CD1c-positive myeloid dendritic cell (primary cell): ENCODE results near the gene SLC22A2.

Source experiments
- DNase-seq: peaks from one replicate; pipeline ENCODE4 v3.0.0-alpha.2; 2016; ENCODE audit errors: extremely low spot score

SLC22A2 gene

DNA sequence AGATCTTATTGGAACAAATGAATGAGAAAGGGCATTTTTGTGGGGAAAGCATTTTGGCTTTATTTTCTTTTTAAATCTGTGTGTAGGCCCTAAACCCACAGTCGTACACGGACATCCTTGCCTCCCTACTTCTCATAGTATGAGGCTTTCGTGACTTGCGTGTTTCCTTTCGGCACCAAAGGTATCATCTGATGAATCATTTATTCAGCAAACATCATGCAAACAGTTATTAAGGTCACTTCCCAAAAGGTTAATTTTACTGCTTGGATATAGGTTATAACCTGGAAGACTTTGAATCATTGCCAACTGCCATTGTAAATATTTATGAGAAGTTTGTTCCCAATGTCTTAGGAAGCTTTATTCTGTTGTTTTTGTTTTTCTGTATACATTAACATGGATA, 15.1 kb upstream of the SLC22A2 start:
- no peak for DNase-seq

DNA sequence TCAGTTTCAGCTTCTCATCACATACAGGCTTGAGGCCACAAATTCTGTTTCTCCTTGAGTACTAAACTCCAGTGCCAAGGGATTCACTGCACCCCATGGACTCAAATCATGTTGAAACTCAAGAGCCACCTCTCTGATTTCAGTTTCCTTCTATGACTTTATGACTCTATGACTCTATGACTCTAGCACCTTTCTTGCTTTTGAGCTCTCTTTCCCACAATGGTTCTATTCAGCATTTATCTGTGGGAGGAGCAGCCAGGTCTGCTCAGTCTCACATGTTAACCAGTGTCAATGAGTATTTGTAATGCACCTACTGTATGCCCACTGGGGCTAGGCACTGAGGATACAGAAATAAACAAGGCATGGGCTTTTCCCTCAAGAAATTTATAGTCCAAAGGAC, 14.6 kb upstream of the SLC22A2 start:
- no peak for DNase-seq

DNA sequence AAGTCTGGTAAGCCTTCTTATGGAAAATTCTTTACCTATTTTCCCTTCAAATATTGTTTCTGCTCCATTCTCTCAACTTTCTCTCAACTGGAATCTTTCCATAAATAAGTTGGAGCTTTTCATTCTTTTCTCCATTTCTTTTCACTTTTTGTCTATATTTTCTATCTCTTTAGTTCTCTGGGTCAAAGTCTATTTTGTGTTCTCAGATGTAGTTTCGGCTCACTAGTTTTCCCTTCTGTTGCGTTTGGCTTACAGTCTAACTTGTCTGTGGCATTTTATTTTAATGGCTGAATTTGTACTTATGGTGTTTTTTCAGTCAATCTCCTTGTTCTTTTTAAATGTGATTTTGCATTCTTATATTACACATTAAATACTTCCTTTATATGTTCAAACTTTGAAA, 14.1 kb upstream of the SLC22A2 start:
- no peak for DNase-seq

DNA sequence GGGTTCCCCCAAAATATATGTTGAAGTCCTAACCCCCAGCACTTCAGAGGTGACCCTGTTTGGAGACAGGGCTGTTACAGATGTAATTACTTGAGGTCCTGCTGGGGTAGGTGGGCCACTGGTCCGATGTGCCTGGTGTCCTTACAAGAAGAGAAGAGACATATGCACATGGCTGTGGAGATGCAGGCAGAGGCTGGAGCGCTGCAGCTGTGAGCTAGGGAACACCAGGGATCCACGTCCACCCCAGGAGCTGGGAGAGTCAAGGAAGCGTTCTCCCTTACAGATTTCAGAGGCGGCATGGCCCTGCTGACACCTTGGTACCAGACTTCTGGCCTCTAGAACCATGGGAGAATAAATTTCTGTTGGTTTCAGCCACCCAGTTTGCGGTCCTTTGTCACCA, 11.7 kb upstream of the SLC22A2 start:
- DNase-seq: no peak

DNA sequence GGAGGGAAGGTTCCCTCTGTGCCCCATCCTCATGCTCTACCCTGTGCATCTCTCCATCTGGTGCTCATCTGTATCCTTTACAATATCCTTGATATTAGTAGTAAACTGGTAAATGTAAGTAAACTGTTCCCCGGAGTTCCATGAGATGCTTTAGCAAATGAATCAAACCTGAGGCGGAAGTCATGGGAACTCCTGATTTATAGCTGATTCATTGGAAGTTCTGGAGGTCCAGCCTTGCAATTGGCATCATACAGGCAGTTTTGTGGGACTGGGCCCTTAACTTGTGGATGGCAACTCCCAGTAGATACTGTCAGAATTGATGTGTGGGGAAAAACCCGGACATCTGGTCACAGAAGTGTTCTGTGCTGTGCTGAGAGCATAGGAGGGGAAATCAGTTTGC, 11.2 kb upstream of the SLC22A2 start:
- no peak for DNase-seq

DNA sequence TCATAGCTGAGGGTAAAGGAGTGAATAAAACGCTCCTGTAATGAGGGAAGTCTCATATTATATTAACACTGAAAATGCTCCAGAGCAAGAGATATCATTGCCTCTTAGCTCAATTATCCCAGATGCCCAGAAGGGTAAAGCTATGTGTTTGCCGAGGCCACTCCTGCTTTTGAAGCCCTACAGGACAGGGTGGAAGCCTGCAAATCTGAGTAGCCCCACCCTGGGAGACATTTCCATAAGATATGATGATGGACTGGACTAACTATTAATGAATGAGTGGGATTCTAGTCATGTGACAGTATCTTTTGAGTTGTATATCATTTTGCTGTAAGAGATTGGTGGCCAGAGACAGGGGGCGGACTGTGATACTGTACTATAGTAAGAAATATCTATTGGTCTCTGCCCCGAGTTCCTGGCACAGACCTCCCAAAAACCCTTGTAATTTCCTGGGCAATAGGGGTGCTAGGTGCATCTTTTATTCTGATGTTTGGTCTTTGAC, 10.5 kb upstream of the SLC22A2 start:
- DNase-seq: no peak

DNA sequence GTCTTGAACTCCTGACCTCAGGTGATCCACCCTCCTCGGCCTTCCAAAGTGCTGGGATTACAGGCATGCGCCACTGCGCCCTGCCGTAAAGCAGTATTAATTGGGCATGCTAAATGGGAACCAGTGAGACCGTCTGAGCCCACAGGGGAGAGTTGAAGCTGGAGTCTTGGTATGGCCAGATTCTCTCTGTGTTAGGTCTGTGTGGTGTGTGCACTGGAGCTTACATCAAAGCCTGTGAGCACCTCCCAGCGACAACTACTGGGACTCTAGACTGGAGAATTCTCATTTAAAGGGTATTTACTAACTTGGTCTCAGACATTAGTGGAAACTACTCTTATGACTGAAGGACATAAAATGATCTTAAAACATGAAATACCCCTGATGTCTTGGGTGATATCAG, 8.5 kb upstream of the SLC22A2 start:
- no peak for DNase-seq

DNA sequence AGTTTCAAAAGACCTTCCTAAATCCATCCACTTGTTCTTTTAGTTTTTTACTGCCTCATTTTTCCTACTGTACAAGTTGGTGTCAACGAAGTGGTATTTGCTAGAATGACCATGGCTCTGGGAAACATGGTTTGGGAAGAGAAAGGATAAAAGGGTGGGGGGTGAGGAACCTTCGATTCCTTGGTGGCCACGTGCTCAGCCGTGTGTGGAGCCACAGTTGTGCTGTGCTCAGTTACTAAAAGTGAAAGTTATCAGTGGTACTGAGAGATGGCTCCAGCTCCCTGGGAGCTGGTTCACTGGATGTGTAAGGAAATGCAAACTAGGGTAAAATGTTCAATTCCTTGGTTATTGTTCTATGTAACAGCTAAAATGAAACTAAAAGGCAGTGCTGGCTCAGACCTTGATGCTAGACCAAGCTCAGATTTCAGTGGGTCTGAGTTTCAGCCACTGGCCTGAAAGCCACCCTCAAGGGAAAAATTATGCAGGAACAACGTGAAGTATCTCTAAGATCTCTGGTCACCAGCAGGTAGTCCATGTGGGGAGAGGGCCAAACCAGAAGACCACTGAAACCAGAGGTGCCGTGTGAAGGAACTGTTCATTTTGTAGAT, 7.4 kb upstream of the SLC22A2 start:
- DNase-seq: no peak

DNA sequence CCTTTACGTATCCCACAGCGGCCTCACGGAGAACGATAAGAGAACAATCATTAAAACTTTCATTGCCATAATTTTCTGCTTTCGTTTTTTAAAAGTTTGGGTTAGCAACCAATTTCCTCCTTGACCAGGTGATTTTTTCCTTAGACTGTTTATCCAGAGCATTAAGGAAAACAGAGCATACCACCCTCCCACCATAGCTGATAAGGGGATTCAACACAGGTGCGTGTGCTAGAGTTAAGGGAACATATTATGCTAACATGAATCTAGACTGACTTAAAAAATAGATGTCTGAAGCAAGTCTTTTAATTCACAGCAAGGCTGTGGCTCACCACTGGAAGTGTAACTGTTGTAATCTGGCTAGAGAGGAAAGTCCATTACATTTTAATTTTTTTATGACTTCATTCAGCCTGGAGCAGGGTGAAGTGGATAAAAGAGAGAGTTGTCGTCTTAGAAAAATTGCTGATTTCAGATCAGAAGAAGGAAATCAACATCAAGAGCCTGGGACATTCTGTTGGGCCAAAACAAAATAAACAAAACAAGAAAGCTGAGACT, 5.5 kb upstream of the SLC22A2 start:
- DNase-seq: no peak

DNA sequence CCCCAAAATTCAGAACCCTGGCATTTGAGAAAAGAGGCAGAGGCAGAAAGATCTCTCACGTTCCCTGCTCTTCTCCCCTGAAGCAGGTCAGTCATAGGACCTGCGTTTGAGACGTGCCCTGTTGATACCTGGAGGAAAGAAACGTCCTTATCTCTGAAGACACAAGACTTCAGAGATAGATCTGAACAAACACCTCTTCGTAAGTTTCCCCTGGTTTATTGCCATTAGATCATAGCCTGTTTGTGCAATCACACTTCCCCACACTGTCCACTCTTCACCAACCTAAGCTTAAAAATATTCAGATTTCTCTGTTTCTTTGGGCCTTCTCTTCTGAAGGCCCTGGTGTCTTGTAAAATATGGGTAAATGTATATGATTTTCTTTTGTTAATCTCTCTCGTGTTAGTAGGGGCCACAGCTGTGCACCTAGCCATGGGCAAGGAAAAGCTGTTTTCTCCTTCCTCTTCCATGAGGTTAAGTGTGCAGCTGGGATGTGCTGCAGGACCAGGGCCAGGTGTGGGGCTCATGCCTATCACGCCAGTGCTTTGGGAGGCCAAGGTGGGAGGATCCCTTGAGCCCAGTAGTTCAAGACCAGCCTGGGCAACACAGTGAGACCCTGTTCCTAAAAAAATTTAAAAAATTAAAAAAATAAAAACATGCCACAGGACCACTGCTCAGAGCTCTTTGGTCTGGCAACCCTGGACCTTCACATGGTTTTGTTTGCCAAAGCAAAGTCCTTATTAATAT, 4.7 kb upstream of the SLC22A2 start:
- no peak for DNase-seq

DNA sequence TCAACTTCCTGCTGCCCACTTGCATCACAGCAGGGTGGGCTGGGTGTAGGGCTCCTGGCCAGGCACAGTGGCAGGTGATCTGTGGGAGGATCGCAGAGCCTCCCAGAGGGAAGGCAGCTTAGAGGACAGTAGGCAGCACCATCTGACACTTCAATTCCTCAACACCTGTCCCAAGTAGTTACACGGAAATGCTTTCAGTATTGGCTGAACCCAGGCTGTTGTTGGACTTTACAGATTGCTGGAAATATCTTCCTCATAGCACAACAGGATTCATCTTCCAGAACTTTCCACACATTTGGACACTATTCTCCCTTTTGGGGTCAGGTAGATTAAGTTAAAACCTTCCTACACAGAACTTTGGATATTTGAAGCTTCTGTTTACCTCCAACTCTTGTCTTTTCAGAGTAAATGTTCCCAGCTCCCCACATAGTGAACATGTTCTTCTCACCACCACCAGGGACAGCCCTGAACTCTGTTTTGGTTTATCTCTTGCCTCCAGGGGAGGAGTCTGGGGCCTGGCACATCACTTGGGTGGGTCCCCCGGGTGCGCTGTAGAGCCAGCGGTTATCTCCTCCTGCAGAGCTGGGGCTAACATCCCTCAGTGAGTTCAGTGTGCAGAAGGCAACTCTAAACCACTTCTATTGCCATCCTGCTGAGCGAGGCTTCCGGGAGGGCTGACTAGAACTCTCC, 3.5 kb upstream of the SLC22A2 start:
- no peak for DNase-seq

DNA sequence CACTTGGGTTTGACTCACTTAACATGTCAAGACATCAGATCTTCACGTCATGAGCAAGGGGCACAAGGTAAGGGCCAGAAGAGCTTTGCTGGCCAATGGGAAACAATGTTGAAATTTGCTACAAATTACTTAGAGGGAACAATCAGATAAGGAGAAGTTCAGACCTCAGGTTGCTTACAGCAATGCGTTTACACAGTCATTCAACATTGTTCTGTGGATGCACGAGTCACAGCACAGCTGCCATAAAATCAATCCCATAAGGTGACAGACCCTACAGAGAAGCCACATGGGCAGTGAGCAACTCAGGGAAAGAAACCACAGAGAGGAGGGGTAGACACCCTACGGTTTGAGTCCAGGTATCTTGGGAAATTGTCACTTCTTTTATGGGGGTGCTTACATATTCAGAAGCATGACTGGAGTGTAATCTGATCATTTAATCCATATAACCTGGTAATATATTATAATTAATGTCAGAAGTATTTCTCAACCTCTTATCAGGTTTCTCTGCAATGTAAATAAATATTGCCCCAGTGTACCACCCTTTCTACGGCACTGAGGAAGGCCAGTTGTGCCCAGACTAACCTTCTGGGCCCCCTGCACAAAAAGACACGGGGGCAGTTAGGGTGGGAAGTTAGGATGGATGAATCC, 2.3 kb upstream of the SLC22A2 start:
- no peak for DNase-seq

DNA sequence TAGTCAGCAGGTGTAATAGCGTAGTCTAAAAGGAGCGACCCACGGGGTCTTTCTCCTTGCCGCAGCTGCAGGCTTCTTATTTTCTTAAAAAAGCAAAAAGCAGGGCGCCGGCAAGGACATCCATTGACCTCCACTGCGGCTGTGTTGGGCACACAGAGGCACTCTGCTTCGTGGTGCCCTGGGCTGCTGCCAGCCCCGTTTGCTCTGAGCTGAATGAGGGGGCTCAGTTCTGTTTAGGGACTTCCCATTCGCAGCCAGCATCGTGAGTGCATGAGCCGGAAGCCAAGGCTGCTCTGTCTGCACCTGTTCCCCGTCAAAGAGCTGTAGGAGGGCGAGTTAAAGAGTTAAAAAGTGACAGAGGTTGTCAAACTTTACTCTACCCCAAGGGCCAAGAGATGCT, 1.7 kb upstream of the SLC22A2 start:
- no peak for DNase-seq

DNA sequence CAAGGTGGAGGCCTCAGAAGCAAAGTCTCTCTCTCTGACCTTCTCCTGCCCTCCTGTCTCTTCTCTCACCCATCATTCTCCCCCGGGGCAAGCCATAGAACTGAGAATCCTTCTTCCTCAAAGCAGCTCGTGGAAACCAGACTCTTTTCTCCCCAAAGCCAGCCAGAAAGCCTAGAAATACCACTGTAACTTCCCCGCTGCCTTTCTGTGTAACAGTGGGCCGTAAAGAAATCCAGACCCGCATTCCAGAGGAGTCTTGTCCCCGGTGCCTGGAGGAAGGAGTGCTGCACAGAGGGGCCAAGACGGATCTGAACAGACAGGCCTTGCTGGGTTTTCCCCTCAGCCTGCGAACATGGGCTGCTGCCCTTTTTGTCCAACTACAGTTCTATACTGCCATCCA, 977 bp upstream of the SLC22A2 start:
- DNase-seq: no peak

DNA sequence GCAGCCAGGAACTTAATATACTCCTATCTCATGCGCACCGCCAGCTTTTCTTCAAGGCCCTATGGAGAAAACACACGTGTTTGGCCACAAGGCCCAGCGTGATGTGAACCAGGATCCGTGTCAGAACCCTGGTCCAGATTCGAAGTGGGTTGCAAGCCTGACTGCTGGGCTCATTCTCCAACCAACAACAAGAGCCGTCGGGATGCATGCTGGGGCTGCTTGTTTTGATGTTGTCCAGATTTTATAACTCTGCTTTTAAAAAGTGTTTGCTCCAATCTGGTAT, 463 bp upstream of the SLC22A2 start:
- DNase-seq: no peak

DNA sequence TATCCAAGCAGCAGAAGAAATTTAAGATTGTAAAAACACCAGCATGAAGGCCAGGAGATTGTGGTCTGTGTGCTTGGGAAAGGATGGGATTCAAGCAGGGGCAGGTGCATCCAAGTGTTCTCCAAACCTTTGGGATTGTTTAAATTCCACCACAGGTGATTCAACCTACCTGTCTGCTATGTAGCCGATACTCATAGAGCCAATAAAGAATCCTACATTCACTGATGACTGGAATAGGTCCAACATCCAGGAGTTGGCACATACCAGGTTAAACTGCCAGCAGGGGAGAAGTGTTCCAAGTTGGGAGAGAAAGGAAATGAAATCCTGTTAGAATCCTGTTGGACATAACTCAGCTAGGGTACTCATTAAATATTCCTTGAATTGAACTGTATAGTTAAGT, 2.2 kb downstream of the SLC22A2 start:
- no peak for DNase-seq

DNA sequence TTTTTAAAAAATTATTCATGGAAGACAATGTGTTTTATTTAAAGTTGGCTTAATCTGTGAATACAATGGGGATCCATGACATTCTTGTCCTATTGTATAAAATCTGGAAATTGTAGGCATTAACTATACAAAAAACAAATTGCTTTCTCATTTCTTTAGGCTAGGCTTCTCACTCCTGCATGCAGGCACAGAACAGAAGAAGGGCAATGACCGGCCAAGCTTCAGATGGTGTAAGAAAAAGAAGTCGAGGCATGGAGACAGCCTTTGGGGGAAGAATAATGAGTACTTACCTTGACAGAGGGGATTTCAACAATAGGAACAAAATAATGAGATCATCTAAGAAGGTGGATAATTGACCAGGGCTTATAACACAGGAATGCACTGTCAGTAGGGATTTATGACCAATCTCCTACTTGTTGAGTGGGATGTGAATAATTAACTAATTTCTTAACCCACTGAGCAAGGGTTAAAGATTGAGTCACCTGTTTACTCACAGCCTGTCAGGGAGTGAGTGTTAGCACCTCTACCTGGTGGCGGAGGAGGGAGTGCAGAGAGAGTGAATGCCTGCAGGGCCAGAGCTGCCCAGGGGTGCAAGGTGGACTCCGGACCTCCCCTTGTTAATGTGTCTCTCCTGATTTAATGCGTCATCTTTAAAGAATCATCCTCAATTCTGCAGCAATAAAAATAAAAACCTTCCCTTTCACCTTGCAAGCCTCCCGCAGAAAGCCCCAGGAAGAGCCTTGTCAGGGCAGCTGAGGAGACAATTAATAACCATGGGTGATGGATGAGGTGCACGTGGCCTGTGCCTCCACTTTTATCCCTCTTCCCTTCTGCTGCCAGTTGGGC, 3.9 kb downstream of the SLC22A2 start:
- DNase-seq: no peak

DNA sequence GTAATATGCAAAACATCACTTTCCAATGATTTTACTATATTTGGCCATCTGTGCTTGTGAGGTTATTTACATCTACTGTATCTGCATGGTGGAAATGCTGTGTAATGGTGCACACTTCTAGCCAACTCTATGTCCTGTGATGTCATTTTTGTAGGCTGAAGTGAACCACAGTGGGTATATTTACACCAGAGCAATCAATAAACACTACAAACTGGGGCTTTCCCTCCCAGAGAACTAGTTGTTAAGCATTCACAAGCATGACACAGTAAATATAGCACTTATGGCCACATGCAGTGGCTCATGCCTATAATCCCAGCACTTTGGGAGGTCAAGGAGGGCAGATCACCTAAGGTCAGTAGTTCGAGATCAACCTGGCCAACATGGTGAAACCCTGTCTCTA, 4.9 kb downstream of the SLC22A2 start:
- DNase-seq: no peak

DNA sequence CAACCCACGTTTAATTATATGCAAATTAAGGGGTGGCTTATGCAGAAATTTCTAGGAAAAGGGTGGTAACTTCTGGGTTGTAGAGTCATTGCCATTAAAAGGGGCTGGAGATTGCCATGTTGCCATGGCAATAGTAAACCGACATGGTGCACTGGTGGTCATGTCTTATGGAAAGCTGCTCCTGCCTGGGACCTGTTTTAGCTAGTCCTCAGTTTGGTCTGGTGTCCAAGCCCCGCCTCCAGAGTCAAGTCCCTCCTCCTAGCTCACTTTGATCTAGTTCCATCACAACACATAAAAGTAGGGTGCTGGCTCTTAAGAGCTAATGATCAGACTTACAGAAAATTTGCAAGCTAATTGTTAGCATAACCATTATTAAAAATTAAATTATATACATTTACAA, 5.3 kb downstream of the SLC22A2 start:
- no peak for DNase-seq

DNA sequence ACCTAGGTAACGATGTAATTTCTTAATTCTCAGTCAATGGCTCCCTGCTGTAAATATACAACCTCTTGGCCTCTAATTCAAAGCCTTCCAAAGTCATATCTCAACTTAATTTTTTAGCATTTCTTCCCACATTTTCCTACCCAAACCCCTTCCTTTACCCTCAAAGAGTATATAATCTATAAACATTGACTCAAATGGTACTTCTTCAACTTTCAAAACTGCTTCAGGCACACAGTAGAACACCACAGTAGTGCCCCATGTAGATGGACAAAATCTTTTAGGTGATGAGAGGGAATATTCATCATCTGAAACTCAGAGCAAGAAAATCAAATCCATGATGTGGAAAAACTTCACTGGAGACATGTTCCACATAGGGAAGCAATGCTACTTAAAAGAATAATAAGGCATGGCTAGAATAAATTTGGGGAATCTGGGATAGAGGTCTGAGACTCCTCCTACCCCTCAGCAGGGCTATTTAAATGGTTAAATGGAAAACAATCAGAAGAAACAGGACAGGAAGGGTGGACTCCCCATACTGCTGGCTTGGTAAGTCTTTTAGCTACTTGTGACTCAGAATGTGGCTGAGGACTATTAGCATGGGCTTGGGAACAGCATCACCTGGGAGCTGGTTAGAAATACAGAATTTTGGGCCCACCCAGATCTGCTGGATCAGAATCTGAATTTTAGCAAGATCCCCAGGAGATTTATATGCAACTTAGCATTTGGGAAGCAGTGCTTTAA, 6.4 kb downstream of the SLC22A2 start:
- no peak for DNase-seq

DNA sequence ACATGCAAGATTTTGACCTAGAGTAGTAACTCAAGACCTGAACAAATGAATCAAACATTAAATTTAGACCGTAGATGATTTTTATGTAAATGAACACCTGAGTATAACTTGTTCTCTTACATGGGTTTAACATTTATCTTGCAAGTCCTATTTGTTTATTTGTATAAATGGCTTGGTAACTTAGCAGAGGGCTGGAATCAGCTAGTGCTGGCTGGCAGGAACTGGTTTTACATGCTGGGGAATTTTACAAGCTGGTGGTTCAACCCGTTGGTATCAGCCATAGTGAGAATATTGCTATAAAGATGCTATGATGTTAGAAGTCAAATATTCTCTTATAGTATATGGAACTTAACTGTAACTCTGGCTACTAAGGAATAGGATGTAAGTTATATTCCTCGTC, 8.9 kb downstream of the SLC22A2 start:
- no peak for DNase-seq
